ENCODE measurements around the gene CEP41. TPM values are rescaled to one million over a fixed set of nuclear protein-coding genes. Genes with fewer than 3 reads are reported as not detected.
A peak's percentile ranks its signal among the peaks of the same experiment; 100 is the strongest.

The CEP41 gene
- total RNA-seq, 4 donors from 2014 or later = 1.9 to 14.0 (median 5.6) TPM

- TF ChIP-seq CTCF (IDR thresholded peaks at IDR 0.05) (no peak), POLR2A (IDR thresholded peaks at IDR 0.05) (no peak)
- peaks cover 0 to 7% (median 0%) of the 10 kb centered on the region in 4 donors for H3K9me3 ChIP-seq
- H3K27me3 ChIP-seq = no peaks in the 10 kb centered on the region
- H3K4me3 ChIP-seq = no peak overlapping the region
- H3K27ac ChIP-seq = peak overlapping the region; percentile 52 to 88 (median 66)
- DNase-seq = peak in 1 of 3 donors; percentile 26
- H3K4me1 ChIP-seq = peaks cover 0 to 13% (median 0%) of the 10 kb centered on the region in 4 donors
- no peaks in the 10 kb centered on the region for H3K36me3 ChIP-seq
Measured at GRCh38 chr7:130372402-130373165, 68.2 kb downstream of the CEP41 start.

GRCh38 chr7:130371046-130371445 is 69.8 kb downstream of the CEP41 start:
- Histone ChIP-seq H3K27ac (peak overlapping the region in 2 of 4 donors; percentile 25 to 88), H3K4me1 (peaks cover 0 to 13% (median 0%) of the 10 kb centered on the region in 4 donors), H3K36me3 (no peaks in the 10 kb centered on the region), H3K9me3 (peaks cover 0 to 6% (median 0%) of the 10 kb centered on the region in 4 donors), H3K4me3 (no peak overlapping the region), H3K27me3 (no peaks in the 10 kb centered on the region)
- no peak for TF ChIP-seq CTCF (IDR thresholded peaks at IDR 0.05)
- no peak for DNase-seq

- Histone ChIP-seq H3K36me3 (no peaks in the 10 kb centered on the region), H3K27me3 (no peaks in the 10 kb centered on the region), H3K4me3 (no peak overlapping the region), H3K4me1 (peaks cover 0 to 21% (median 0%) of the 10 kb centered on the region in 4 donors), H3K9me3 (no peaks in the 10 kb centered on the region), H3K27ac (peak overlapping the region in 1 of 4 donors; percentile 15)
- TF ChIP-seq CTCF (IDR thresholded peaks at IDR 0.05) (no peak), POLR2A (IDR thresholded peaks at IDR 0.05) (no peak)
- DNase-seq = no peak
Measured at GRCh38 chr7:130369831-130370550, 70.8 kb downstream of the CEP41 start.

DNA sequence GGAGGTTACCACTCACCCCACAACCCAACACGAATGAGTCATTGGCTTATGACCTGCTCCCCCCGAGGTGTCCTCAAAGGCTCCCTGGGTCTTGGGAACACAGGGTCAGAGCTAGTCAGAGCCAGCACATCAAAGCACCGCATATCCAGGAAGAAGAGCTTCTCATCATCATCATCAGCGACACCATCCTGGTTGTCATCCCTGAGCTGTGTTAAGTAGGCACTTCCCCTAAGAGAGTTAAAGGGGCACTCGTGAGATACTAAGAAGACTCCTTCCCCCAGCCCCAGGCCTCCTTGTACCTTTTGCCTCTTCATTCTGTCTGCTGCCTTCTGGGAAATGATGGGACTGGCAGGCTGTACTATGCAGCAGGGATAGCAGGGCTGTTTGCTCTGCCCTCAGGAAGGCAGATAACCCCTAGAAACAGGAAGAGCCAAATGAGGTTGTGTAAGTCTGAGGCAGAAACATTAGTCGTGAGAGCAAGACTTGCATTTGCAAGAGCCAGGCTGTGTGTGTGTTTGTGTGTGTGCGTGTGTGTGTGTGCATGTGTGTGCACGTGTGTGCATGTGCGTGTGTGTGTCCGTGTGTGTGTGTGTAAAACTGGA is 71.6 kb downstream of the CEP41 start:
- peak overlapping the region in 2 of 4 donors; percentile 15 to 35 for H3K27ac ChIP-seq
- no peaks in the 10 kb centered on the region for H3K36me3 ChIP-seq
- TF ChIP-seq POLR2A (IDR thresholded peaks at IDR 0.05) (no peak), CTCF (IDR thresholded peaks at IDR 0.05) (no peak)
- DNase-seq = no peak
- H3K9me3 ChIP-seq = no peaks in the 10 kb centered on the region
- H3K4me3 ChIP-seq = no peak overlapping the region
- H3K4me1 ChIP-seq = peaks cover 0 to 22% (median 0%) of the 10 kb centered on the region in 4 donors
- H3K27me3 ChIP-seq = no peaks in the 10 kb centered on the region

DNA sequence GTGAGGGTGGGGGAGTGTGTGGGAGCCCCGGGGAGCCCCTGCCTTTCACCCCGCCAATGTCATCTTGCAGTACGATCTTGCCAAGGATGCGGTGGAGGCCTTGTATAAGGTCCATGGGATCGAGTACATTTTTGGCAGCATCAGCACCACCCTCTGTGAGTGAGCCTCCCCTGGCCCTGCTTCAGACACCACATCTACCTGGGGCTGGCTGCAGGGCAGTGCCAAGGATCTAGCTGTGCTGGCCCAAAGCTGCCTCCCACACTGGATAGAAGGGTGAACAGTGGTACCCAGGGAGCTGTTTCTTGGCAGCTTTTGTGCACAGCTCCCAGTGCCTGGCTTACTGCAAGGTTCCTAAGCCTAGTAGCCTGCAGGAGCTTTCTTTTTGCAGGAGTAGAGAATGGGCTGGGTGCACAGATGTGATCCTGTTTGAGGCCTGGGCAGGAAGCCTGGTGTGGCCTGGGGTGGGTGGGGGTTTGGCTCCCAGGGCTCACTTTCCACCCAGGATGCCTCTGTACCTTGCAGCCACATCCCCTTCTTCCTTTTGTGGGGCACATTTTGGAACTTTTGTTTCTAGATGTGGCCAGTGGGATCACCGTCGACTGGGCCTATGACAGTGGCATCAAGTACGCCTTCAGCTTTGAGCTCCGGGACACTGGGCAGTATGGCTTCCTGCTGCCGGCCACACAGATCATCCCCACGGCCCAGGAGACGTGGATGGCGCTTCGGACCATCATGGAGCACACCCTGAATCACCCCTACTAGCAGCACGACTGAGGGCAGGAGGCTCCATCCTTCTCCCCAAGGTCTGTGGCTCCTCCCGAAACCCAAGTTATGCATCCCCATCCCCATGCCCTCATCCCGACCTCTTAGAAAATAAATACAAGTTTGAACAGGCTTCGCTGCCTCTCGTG is 72.7 kb downstream of the CEP41 start:
- peaks cover 0 to 15% (median 0%) of the 10 kb centered on the region in 4 donors for H3K4me1 ChIP-seq
- no peak overlapping the region for H3K4me3 ChIP-seq
- H3K27ac ChIP-seq = peak overlapping the region in 2 of 4 donors; percentile 13 to 35

More for the DNA sequence above, 72.7 kb downstream of the CEP41 start:
- no peaks in the 10 kb centered on the region for H3K36me3 ChIP-seq
- TF ChIP-seq POLR2A (IDR thresholded peaks at IDR 0.05) = no peak
- TF ChIP-seq CTCF (IDR thresholded peaks at IDR 0.05) = no peak
- H3K27me3 ChIP-seq = no peaks in the 10 kb centered on the region
- no peak for DNase-seq
- no peaks in the 10 kb centered on the region for H3K9me3 ChIP-seq

Measured in Peyer's patch (tissue), 4 donors.